ENCODE results near the gene MIPEP.
"Not testable (repeated sequence)": the region's sequence is repeated elsewhere in the genome, so short reads cannot be mapped to it uniquely, and the experiment has no call there.

The MIPEP gene

GRCh38 chr13:23889615-23890607 is 711 bp upstream of the MIPEP start:
- no peak for DNase-seq (ENCODE audit: extremely low read depth in 1 of 2, low read depth in 1 of 2)

GRCh38 chr13:23884361-23884760 is 4.8 kb downstream of the MIPEP start:
- DNase-seq (ENCODE audit: extremely low read depth in 1 of 2, low read depth in 1 of 2), result not testable (repeated sequence)

DNA sequence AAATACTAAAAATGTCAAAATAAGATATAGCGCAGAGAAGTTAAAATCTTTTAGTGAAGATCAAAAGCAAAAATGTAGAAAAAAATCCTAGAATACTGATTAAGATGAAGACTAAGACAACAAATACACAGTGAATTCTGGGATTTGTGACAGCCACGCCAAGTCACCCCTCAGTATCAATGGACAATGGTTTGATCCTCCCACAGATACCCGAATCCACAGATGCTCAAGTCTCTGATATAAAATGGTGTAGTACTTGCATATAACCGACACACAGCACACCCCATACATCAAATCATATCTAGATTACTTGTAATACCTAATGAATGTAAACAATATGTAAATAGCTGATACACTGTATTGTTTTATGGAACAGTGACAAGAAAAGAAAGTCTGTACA is 5.9 kb downstream of the MIPEP start:
- no peak for DNase-seq (ENCODE audit: extremely low read depth in 1 of 2, low read depth in 1 of 2)

- DNase-seq (ENCODE audit: extremely low read depth in 1 of 2, low read depth in 1 of 2), result not testable (repeated sequence)
Observed at GRCh38 chr13:23881402-23881800, 7.8 kb downstream of the MIPEP start.

DNA sequence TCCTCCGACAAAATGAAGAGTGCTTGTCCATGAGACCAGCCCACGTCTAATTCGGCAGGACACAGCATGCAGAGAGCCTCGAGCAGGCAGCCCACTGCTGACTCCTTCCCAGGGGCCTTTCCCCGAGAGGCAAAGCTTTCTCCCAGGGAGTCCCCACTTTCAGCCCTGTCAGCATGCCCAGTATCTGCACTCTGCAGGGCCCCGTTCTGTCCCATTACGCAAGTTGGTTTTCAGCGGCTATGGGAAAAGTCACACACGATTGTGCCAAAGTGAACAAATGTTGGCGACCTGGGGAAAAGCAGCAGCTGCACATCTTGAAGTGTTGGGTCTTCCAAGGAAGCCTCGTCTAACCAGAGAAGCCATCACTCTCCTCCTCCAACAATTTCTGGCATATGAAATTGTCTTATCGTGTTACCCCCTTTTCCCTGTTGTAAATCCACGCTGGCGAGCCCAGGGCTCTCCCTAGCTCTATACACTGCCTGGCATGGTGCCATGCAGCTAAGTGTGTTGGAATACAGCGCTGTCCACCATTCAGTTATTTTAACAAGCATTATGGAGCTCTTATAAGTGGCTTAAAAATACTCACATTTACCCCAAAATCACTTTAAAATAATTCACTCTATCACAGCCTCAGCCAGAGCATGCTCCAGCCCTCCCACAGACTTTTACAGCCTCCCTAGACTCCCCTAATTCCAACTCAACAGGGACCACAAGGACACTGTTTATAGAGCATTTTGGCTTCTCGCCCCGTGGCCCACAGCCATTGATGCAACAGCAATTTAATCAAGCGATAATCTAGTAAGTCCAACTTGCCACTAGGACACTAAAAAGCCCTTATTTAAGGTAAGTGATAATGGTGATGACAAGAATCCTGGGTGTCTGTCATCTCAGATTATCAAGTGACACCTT is 8.5 kb downstream of the MIPEP start:
- DNase-seq (ENCODE audit: extremely low read depth in 1 of 2, low read depth in 1 of 2), result not testable (repeated sequence)

DNA sequence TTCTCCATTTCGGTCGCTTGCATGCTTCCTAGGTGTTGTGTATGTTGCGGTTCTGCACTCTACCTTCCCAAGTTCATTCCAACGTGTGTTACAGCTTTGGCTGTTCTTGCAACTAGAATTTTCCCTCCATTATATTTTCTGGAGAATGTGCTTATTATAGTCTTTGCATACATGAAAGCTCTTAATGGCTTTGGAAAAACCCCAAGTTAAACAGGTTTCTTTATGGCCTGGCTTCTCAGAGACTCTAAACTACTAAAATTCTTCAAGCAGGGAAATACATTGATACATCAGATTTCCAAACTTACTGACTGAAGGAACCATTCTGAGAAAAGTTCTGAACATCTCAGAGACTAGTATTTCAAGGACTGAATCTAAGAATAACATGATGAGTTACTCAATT is 11.9 kb downstream of the MIPEP start:
- no peak for DNase-seq (ENCODE audit: extremely low read depth in 1 of 2, low read depth in 1 of 2)

DNA sequence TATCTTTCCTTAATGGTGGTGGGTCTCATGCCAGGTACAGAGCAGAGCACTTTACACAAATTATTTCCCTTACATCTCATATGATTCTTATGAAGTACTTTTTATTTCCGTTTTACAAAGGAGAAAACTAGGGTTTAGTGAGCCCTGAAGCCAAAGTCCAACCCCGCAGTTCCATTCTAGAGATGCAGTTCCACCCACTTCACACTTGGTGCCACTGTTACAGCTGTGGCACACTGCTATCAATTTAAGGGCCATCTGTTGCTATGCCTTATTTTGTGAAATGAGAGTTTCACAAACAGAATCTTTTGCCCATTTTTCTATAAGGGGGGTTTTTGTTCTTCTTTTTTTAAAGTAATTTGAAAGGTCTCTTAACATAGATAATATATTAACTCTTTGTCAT is 12.9 kb downstream of the MIPEP start:
- no peak for DNase-seq (ENCODE audit: extremely low read depth in 1 of 2, low read depth in 1 of 2)

- DNase-seq (ENCODE audit: extremely low read depth in 1 of 2, low read depth in 1 of 2), result no peak
Observed at GRCh38 chr13:23871616-23872220, 17.5 kb downstream of the MIPEP start.

- DNase-seq (ENCODE audit: extremely low read depth in 1 of 2, low read depth in 1 of 2), result no peak
Observed at GRCh38 chr13:23870356-23871140, 18.7 kb downstream of the MIPEP start.

- DNase-seq (ENCODE audit: extremely low read depth in 1 of 2, low read depth in 1 of 2), result no peak
Observed at GRCh38 chr13:23868521-23868920, 20.7 kb downstream of the MIPEP start.

- DNase-seq (ENCODE audit: extremely low read depth in 1 of 2, low read depth in 1 of 2), result no peak
Observed at GRCh38 chr13:23867027-23867491, 22.1 kb downstream of the MIPEP start.

GRCh38 chr13:23866420-23867026 is 22.7 kb downstream of the MIPEP start:
- no peak for DNase-seq (ENCODE audit: extremely low read depth in 1 of 2, low read depth in 1 of 2)

- no peak for DNase-seq (ENCODE audit: extremely low read depth in 1 of 2, low read depth in 1 of 2)
Observed at GRCh38 chr13:23865906-23866305, 23.3 kb downstream of the MIPEP start.

DNA sequence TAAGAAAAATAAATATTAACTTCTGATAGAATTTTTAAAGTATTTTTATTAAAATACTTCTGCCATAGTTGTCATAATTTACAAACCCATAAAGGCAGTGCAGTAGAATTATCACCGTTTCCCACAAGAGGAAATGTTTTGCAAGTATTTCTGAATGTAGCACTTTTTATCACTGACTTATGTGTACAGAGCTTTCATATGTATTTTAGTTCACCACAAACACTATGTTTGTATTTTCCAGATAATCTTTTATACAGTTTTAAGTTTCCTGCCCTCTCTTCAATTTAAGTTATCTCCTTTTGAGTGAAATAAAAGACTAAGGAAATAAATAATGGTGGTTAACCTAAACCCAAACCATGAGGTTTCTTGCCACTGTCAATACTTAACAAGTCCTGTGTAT is 24.2 kb downstream of the MIPEP start:
- no peak for DNase-seq (ENCODE audit: extremely low read depth in 1 of 2, low read depth in 1 of 2)

GRCh38 chr13:23861310-23861709 is 27.9 kb downstream of the MIPEP start:
- no peak for DNase-seq (ENCODE audit: extremely low read depth in 1 of 2, low read depth in 1 of 2)

DNA sequence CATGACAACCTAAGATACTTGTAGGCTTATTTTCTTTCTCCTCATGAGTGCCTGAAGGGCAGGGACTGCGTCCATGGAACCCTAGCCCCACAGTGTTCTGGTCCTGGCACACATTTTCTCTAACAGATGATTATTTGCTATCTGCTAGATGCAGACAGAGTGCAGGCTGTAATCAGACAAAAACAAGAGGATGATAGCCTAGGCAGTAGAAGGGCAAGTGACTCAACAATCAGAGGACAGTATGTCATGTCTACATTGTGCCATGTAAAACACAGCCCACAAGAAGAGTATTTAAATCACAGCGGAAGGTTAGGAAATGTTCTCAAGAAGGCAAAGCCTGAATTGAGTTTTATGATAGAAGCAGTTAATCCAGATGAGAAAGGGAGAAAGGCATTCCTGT is 29.3 kb downstream of the MIPEP start:
- no peak for DNase-seq (ENCODE audit: extremely low read depth in 1 of 2, low read depth in 1 of 2)

GRCh38 chr13:23859455-23859854 is 29.7 kb downstream of the MIPEP start:
- no peak for DNase-seq (ENCODE audit: extremely low read depth in 1 of 2, low read depth in 1 of 2)

- DNase-seq (ENCODE audit: extremely low read depth in 1 of 2, low read depth in 1 of 2), result no peak
Observed at GRCh38 chr13:23858546-23858945, 30.7 kb downstream of the MIPEP start.

DNA sequence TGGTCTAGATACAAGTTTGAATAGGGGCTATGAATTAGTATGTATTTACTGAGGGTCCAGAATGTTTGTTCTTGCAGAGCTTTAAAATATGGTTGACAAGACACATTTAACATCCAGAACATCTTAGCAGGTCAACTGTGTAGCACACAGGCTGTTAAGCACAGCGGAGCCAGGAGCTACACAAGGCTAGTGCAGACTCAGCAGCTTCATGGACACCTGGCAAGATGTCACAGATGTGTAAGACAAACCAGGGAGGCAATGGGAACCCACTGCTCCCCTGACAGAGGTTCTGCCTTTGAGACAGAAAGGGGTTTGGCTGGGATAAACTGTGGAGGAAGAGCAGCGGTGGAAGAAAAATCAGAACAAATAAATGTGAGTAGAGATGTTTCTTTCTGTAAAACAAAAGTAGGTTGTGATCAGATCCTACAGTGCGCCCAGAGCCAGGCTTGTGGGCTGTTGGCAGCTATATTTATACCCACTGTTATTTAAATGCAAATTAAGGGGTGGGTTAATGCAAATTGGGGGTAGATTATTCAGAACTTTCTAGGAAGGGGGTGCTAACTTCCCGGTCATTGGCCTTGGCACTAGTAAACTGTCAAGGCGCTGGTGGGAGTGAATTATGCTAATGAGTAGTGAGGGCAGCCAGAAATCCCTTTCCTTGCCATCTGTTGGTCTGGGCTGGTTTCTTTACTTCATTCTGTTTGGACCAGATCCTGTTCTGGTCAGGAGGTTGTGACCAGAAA is 33.0 kb downstream of the MIPEP start:
- no peak for DNase-seq (ENCODE audit: extremely low read depth in 1 of 2, low read depth in 1 of 2)
